ENCODE data around the gene SLC39A1.
A peak's percentile ranks its signal among the peaks of the same experiment; 100 is the strongest.

The SLC39A1 gene

DNA sequence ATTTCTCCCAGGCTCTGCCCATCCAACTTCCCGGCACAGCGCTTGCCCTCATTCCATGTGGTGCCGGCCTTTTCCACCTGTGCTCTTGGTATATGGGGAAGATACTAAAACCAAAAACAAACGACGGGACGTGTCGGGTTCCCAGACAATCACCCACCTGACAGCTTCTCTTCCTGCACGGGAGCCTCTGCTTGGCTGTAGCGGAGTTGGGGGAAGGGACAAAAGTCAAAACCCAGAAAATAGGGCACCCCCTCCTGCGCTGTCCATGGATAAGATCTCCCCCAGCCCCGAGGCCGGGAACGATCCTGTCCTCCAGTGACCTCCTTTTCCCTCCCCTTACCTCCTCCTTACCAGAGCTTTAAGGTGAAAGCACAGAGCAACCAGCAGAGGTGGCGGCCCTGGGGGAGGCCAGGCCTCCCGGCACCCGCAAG is 13.5 kb upstream of the SLC39A1 start:
- DNase-seq: no peak

GRCh38 chr1:153973525-153973924 is 10.2 kb upstream of the SLC39A1 start:
- DNase-seq: no peak

DNA sequence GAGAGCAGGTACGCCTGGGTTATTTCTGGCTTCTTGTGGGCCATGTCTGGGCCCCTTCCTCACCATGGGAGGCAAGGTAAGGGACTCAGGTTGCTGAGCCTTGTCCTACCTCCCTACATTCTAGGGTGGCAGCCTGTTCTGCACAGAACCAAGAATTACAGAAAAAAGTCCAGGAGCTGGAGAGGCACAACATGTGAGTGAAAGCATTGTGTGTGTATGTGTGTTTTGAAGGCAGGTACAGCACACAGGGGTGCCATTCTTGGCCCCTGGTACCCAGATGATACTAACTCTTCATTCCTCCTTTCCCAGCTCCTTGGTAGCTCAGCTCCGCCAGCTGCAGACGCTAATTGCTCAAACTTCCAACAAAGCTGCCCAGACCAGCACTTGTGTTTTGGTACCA is 9.7 kb upstream of the SLC39A1 start:
- DNase-seq: no peak

GRCh38 chr1:153970346-153970745 is 7.0 kb upstream of the SLC39A1 start:
- no peak for DNase-seq

DNA sequence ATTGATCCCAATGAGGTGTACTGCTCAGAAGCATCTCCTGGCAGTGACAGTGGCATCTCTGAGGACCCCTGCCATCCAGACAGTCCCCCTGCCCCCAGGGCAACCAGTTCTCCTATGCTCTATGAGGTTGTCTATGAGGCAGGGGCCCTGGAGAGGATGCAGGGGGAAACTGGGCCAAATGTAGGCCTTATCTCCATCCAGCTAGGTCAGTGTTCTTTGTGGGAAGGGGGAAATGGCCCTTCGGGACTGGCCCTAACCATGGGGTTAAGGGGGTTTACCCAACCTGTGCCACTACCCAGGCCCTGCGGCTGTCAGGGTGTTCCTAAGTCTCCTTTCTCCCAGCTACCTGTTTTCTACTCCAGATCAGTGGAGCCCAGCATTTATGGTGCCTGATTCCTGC is 5.6 kb upstream of the SLC39A1 start:
- no peak for DNase-seq

DNA sequence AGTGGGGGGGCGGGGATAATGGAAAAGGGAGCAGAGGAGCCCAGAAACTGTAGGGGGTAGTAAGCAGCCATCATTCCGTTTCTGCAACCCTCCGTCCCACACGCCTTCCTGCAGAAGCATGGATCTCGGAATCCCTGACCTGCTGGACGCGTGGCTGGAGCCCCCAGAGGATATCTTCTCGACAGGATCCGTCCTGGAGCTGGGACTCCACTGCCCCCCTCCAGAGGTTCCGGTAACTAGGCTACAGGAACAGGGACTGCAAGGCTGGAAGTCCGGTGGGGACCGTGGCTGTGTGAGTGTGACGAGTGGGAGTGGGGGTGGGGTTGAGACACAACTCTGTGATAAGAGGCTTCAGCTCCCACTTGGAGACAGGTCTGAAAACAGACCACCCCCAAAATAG is 5.1 kb upstream of the SLC39A1 start:
- DNase-seq: no peak

DNA sequence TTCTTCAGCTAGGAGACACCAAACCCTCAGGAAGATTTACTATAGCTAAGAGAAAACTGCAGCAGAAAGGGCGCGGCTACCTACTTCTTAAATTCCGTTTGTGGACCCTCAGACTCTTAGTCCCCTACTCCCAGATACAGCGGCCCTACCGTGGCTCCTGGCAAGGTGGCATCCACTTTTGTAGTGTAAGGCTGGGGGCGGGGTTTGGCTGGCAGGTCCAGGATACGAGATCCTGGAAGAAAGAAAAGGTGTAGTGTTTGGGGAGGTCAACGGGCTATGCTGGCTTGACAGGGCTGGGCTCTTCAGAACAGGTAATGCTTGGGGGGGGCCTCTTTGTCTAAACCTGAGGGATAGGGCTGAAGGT is 4.6 kb upstream of the SLC39A1 start:
- no peak for DNase-seq

GRCh38 chr1:153967107-153967999 is 4.0 kb upstream of the SLC39A1 start, which contains the start of gene CREB3L4:
Gene CREB3L4, plus strand, starts transcription at chr1:153967902. Its CDS starts 624 bp downstream, at chr1:153968526.
- peak; percentile 97 for DNase-seq

DNA sequence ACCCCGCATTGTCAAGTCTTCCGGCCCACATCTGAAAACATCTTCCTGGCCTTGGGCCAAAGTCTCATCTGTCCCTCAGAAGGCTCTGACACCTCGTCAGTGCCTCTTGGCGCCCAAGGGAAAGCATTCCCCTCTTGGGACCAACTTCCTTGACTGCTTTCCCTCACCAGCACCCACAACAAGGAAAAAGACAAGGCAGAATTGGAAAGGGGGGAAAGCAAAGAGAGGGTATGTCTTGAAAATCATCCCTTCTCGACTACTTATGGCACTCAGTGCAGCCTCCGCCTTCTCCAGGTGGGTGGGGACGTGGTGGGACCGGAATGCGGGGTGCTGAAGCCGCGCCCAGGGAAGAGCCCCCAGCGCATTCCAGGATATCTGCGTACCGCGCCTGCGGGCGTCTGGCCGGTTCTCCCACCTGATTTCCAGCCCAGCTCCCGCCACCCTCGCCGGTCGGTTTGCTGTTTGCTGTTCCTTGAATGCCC is 554 bp upstream of the SLC39A1 start:
- peak; percentile 93 for DNase-seq

DNA sequence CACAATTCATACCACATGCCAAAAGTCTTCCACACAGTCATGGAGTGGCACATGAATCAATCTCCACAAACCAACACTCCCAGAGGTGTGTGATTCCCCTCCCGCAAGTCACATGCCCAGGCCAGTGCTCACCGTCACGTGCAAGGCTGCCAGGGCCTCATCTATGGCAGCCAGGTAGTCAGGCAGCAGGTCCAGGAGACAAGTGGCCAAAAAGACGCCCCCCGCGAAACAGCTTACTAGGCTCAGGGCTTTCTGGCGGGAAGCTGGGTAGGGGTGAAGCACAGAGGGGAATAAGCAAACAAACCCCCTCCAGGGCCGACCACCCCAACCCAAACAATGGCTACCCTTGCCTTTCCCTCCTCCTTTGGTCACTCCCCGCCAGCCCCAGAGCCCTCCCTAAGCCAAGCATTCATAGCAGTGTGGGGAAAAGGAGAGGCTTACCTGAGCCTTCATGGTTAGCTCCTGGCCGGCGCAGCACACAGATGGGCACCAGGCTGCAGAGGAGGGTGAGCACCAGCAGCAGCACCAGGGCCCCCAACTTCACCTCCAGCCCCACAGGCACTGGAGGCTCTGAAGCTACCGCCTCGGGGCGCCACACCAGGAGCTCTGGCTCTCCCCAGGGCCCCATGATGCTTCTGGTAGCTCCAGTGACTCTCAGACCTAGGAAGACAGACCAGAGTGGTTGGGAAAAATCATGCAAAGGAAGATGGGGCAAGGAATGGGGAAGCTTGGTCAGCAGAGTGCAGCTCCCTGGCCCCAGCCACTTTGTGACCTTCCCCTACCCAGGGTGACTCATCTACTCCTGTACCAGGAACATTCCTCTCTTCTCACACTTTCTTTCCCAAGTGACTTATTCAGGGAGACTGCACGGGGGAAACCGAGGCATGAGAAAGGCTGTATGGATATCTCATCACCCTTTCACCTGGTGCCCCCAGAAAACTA is 978 bp downstream of the SLC39A1 start:
- DNase-seq: peak; percentile 22

DNA sequence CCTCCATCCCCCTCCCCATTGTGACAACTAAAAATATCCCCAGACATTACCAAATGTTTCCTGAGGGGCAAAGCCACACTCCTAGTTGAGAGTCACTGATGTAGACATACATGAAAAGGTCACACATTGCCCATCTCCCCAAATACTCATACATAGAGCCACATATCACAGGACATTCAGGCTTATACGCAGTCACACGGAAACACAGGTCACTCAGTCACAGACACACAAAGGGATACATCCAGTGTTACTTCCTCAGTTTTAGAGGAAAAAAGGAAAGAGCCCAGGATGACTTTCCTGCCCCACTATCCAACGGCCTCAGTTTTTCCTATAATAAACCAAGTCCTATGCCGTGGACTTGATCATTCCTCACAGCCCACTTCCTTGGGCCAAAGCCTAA is 1.9 kb downstream of the SLC39A1 start:
- no peak for DNase-seq

DNA sequence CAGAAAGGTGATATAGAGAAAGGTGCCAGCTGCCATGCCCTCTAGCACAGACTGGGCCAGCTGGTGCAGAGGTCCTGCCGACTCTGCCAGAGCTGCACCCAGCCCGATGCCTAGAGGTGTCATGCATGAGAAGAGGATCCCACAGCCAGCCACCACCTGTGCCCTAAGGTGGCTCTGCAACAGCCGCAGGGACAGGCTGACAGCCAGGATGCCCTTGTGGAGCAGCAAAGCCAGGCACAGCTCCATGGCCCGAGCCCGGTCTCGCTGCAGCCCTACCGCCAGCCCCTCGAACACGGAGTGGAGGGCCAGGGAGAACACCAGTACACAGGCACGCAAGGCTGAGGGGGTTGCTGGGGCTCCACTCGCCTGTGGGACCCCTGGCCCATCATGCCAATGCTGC is 3.1 kb downstream of the SLC39A1 start:
- no peak for DNase-seq

- no peak for DNase-seq
Measured at GRCh38 chr1:153959454-153959853, 3.9 kb downstream of the SLC39A1 start.

DNA sequence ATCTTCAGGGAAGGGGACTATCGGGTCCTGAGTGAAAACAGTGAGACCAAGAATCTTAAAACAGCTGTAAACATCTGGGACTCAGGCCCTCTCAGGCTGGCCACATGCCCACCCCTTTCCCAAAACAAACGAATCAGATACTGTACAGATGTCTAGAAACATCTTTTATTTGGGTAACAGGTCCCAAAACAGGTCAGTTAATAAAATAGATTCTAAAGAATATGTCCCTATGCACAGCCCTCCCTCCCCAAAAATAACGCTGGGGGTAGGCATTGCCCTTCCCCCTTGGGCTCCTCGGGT is 4.4 kb downstream of the SLC39A1 start:
- DNase-seq: no peak

DNA sequence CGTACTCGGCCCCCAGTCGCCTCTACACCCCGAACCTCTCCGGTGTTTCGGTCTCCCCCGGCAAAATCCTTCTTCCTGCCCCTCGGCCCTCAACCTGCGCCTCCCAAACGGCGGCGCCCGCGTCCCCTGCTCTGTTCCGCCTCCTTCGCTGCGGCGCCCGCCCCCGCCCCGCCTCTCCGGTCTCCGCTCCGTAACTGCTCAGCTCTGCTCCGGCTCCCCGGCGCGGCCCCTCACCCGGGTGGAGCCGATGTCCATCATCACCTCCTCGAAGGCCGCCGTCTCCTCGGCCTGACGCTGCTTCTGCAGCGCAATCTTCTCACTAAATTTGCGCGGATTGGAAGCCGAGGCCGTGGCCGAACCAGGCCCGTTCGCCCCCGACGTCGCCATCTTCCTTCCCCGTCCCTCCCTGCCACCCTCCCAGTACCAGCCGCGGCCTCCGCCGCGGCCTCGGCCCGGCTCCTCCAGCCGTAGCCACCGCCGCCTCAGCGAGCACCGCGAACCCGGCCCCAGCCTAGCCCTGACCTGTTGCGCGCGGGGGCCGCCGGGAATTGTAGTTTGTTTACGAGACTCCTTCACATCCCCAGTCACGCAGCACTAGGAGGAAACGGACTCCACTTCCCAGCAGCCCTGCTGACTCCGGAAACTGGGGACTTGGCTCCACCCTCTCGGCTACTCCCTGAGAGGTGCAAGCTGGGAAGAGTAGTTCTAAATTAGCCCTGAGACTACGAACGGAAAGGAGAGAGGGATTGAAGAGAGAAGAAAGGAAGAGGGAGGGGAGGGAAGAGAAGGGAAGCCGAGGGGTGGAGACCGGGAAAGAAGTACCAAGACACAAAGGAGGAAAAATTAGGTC is 5.0 kb downstream of the SLC39A1 start, which contains the start of gene CRTC2:
Gene CRTC2 (minus strand): TSS at position 502 of the 850 bp plus-strand sequence. CDS start 115 bp downstream, at position 387.
- DNase-seq: peak; percentile 99

DNA sequence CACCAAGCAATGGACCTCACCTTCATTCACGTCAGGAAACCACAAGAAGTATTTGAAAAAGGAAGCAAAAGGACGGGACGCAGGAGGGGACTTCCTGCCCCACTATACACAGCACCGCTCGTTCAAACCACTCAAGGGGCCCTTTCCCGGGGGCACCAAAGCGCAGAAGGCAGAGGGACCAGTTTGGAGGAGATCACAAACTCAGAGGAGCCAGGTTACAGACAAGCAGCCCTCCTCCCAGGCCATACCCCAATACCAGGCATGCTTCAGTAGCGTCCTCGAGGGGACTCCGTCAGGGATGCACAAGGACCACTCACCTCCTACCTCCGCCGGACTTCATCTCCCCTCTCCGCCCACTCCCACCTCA is 5.6 kb downstream of the SLC39A1 start:
- no peak for DNase-seq

DNA sequence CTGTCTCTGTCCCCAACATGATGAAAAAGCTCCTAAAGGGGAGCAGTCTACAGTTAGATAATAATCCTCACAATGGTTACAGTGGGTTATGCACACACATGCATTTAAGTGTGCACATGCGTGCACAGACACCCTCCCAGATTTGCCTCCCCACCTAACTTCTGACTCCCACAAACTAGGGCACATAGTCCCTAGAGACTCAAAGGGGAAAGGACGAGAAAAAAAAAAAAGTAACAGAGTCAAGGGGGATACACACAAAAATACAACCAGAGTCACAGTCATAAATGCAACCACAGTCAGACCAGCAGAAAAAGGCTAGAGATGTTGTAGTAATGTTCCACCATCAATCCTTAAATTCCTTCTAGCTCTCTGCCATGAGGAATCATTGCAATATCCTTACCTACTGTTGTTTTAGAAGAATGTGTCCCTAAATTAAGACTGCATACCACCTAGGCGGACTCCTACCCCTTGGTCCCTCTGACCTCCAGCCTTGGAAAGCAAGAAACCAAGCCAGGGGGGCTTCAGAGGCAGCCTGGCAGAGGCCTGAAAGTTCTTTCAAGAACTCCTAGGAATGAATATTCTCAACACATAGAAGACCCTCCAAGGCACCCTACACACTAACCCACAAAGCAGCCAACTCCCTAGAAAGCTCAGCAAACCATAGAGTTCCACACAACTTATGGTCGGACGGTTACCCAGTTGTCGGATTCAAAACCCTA is 6.2 kb downstream of the SLC39A1 start:
- DNase-seq: no peak

DNA sequence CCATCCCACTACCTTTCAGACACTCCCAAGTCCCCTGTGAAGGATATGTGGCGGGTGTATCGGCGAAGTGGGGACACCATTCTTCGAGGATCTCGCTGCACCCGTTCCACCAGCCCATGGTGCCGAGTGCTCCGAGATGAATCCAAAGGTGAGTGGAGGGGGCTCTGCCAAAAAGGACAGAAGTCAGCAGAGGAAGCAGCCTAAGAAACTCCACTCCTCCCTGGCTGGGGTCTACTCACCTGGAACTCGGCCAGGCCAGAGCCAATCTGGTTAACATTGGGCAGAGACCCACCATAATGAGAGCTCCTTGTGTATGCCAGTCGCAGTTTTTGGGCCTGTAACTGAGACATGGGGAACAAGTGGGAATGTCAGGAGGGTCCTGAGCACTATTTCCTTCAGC is 8.5 kb downstream of the SLC39A1 start:
- DNase-seq: no peak

GRCh38 chr1:153953859-153954365 is 9.4 kb downstream of the SLC39A1 start:
- DNase-seq: no peak

DNA sequence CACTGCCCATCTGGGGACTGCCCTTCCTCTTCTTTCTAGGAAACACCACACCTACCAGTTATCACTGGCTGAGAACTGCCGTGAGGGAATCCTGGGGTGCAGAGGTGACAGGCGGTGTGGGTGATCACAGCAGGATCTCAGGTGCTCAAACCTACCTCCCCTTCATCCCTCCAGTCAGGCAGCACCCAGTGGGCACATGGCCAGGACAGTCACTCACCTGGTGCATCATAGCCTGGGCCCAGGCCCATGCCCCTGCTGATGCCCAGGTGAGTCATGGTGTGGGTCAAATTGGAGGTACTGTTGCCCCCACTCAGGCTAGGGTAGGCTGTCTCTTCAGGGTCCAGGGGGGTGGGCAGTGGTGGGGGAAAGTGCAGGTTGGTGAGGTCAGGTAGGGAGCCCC is 11.5 kb downstream of the SLC39A1 start:
- DNase-seq: no peak

DNA sequence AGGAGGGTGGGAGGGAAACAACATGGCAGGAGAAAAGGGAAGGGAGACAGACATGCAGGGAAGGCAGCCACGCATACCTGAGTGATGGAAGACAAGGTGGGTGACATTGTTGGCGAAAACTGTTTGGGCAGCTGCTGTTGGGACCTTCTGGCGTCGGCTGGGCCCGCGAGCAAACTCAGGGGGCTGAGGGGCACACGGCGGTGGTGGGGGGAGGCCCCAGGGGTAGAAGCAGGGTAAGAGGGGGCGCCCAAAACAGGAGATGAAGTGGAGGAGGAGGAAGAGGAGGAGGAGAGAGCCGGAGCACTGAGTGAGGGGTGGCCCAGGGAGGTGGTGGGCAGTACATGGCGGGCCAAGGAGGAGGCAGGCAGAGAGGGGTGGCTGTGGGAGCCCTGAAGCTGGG is 12.2 kb downstream of the SLC39A1 start:
- no peak for DNase-seq
